ENCODE measurements around the gene RIPK3.

GRCh38 chr14:24349742-24350141 lies 10.0 kb upstream of the RIPK3 start:
- TF ChIP-seq CTCF (IDR thresholded peaks at IDR 0.05) (no peak), POLR2A (IDR thresholded peaks at IDR 0.05) (no peak)
